AG04449 (cell line): ENCODE data around the gene PTPN18.

Experiments used
- CTCF ChIA-PET: fragments of 350-600 bp; formaldehyde crosslinking; extraction: SDS; loops from one replicate; lab custom pipeline; 2021; ENCODE audit warnings: antibody characterized with exemption; lab: Yijun Ruan, JAX
- POLR2A ChIA-PET: fragments of 400-600, 350-600 bp; formaldehyde crosslinking; extraction: SDS; loops from one replicate; lab custom pipeline; 2020; ENCODE audit warnings: antibody characterized with exemption, inconsistent platforms; lab: Yijun Ruan, JAX
- DNase-seq: peaks from one replicate; pipeline ENCODE4 v3.0.0-alpha.2; 2010; ENCODE audit warnings: low read depth, low spot score
- H3K4me3 ChIP-seq: 2 replicates; pipeline ENCODE4 v1.5.1; 2011; ENCODE audit warnings: low read depth, mild to moderate bottlenecking, control low read depth, low read length
- TF ChIP-seq, protein P1 (sequence below): IDR thresholded peaks from one replicate; pipeline ENCODE4 v1.5.1; 2011; ENCODE audit warnings: mild to moderate bottlenecking, moderate library complexity, low read length, control low read depth, inconsistent platforms; ENCODE audit not compliant: insufficient read depth; ENCODE audit errors: missing control alignments

Gene PTPN18

GRCh38 chr2:130388221-130388907, 32.5 kb downstream of the PTPN18 start:
- H3K4me3 ChIP-seq = no peak overlapping the region
- ChIA-PET POLR2A (no interaction called here), CTCF (interaction anchor here (1.3 to 6.9 kb wide), 3 partner anchors 11 to 17 kb away, joined by 3 to 37 read pairs (median 30); no protein-coding TSS in a partner anchor)
- no peak for DNase-seq
- TF ChIP-seq, protein P1, sequence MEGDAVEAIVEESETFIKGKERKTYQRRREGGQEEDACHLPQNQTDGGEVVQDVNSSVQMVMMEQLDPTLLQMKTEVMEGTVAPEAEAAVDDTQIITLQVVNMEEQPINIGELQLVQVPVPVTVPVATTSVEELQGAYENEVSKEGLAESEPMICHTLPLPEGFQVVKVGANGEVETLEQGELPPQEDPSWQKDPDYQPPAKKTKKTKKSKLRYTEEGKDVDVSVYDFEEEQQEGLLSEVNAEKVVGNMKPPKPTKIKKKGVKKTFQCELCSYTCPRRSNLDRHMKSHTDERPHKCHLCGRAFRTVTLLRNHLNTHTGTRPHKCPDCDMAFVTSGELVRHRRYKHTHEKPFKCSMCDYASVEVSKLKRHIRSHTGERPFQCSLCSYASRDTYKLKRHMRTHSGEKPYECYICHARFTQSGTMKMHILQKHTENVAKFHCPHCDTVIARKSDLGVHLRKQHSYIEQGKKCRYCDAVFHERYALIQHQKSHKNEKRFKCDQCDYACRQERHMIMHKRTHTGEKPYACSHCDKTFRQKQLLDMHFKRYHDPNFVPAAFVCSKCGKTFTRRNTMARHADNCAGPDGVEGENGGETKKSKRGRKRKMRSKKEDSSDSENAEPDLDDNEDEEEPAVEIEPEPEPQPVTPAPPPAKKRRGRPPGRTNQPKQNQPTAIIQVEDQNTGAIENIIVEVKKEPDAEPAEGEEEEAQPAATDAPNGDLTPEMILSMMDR = no peak

GRCh38 chr2:130389358-130389757, 33.5 kb downstream of the PTPN18 start:
- no peak for DNase-seq
- CTCF ChIA-PET = interaction anchor here (3.4 to 6.9 kb wide), 2 partner anchors 12 to 16 kb away, joined by 30 to 37 read pairs; no protein-coding TSS in a partner anchor

GRCh38 chr2:130389783-130390182, 33.9 kb downstream of the PTPN18 start:
- TF ChIP-seq, protein P1 = no peak
- ChIA-PET POLR2A (interaction anchor here (0.9 to 1.8 kb wide), 2 partner anchors 17 to 208 kb away, joined by 3 to 6 read pairs; partner anchors contain the start of gene SMPD4), CTCF (interaction anchor here (3.4 to 6.9 kb wide), 2 partner anchors 13 to 17 kb away, joined by 30 to 37 read pairs; no protein-coding TSS in a partner anchor)
- no peak overlapping the region for H3K4me3 ChIP-seq
- no peak for DNase-seq

More at GRCh38 chr2:130389358-130389757, 33.5 kb downstream of the PTPN18 start:
- no peak overlapping the region for H3K4me3 ChIP-seq
- POLR2A ChIA-PET = interaction anchor here (0.9 to 1.8 kb wide), 2 partner anchors 16 to 208 kb away, joined by 3 to 6 read pairs; partner anchors contain the start of gene SMPD4
- TF ChIP-seq, protein P1 = no peak

GRCh38 chr2:130390460-130391057, 34.7 kb downstream of the PTPN18 start:
- TF ChIP-seq, protein P1 = no peak
- POLR2A ChIA-PET = interaction anchor here (1.8 kb wide), 1 partner anchor 17 kb away, joined by 6 read pairs; no protein-coding TSS in a partner anchor
- peak overlapping the region; percentile 72 for H3K4me3 ChIP-seq
- no peak for DNase-seq
- CTCF ChIA-PET = interaction anchor here (1.0 to 6.9 kb wide), 3 partner anchors 8 to 17 kb away, joined by 3 to 37 read pairs (median 30); no protein-coding TSS in a partner anchor

DNA sequence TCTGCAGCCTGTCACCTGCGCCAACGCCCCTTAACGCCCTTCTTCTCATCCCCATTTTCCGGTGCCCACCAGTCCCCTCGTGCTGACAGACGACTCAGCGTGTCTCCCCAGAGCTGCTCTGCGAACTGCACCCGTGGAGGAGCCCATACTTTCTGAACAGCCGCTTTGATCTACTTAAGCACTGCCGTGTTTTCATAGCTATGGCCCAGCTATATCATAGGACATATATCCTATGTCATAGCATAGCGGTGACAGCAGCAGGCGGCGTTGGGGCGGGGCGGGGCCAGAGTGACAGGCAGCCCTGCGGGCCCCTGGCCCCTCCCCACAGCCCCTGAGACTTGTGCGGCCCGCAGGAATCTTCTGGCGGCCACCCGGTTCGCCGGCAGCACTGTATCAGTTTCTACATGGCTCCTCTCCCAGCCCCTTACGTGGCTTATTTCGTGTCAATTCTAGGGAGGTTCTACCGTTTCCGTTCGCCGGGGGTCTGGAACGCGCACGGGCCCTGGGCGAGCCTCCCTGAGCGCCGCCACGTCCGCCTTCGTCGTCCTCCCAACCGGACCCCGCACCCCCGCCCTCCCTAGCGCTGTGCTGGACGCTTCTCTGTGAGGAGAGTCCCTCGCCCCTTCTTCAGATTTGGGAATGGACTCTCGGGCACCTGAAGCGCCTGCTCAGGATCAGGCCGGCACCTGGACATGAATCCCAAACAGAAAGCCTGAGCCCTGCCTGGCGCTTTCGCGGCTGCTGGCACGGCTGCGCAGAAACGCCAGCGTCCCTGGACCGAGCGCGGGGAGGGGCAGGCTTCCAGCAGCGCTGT, 35.4 kb downstream of the PTPN18 start:
- TF ChIP-seq, protein P1 = peak; percentile 0
- POLR2A ChIA-PET = interaction anchor here (1.8 kb wide), 1 partner anchor 18 kb away, joined by 6 read pairs; no protein-coding TSS in a partner anchor
- CTCF ChIA-PET = interaction anchor here (1.0 to 6.9 kb wide), 3 partner anchors 8 to 18 kb away, joined by 3 to 37 read pairs (median 30); no protein-coding TSS in a partner anchor
- peak overlapping the region; percentile 72 for H3K4me3 ChIP-seq
- DNase-seq = no peak
